ENCODE measurements around the gene ARFGAP3.

The ARFGAP3 gene

DNA sequence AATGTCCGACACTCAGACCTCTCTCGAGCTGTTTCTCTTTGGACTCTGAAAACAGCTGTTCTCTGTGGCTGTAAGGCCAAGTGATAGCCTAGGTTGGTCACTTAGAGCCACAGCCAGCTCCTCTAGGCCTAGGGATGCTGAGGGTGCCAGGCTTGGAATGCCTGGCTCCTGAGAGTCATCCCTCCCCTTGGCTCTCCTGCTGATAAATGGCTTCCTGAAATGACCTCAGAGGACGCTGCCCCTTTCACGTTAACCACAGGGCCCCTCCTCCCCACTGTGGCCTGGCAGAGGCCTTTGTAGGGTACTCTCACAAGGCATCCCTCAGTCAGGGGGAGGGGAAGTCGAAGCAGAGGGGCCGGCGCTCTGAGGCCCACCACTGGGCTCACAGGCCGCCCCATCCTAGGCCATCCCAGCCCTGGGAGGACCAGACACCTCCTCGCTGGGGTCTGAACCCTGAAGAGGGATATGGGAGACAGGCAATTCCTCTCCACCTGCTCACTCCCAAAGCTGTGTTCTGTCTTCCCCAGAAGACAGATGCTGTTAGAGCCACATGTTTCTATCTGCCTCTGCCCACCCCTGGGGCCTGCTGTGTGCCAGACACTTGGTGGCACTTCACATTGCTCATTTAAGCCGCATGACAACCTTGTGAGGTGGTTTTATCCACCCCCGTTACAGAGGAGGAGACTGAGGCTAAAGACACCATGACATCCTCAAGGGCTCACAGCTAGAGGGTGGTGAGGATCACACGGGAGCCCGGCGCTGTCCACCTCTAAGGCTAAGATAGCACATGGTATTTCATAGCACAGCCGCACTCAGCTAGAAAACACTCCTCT is 50.9 kb downstream of the ARFGAP3 start:
- Histone ChIP-seq H3K4me2 (ENCODE audit: low read length) (no peak overlapping the region), H3K79me2 (ENCODE audit: control insufficient read depth, low read length) (no peaks in the 10 kb centered on the region), H3K27ac (ENCODE audit: low read depth, low read length) (no peak overlapping the region), H3K9me2 (replicated peaks; ENCODE audit: control insufficient read depth, low read length) (no peaks in the 10 kb centered on the region), H3K4me1 (ENCODE audit: control insufficient read depth, low read length) (no peaks in the 10 kb centered on the region), H3F3A (ENCODE audit: control insufficient read depth, insufficient read depth) (peaks cover 4% of the 10 kb centered on the region; the same call in 1 of the 2 replicates), H3K27me3 (ENCODE audit: control insufficient read depth, low read length) (no peaks in the 10 kb centered on the region), H3K4me3 (ENCODE audit: low read length) (no peak overlapping the region), H4K20me1 (ENCODE audit: control insufficient read depth, insufficient read depth, low read depth, low read length) (no peaks in the 10 kb centered on the region), H3K36me3 (ENCODE audit: control insufficient read depth, low read length) (no peaks in the 10 kb centered on the region; the same call in 1 of the 2 replicates), H3K9me3 (ENCODE audit: control insufficient read depth, insufficient read depth, low read length) (no peaks in the 10 kb centered on the region)
- TF ChIP-seq, protein P1, sequence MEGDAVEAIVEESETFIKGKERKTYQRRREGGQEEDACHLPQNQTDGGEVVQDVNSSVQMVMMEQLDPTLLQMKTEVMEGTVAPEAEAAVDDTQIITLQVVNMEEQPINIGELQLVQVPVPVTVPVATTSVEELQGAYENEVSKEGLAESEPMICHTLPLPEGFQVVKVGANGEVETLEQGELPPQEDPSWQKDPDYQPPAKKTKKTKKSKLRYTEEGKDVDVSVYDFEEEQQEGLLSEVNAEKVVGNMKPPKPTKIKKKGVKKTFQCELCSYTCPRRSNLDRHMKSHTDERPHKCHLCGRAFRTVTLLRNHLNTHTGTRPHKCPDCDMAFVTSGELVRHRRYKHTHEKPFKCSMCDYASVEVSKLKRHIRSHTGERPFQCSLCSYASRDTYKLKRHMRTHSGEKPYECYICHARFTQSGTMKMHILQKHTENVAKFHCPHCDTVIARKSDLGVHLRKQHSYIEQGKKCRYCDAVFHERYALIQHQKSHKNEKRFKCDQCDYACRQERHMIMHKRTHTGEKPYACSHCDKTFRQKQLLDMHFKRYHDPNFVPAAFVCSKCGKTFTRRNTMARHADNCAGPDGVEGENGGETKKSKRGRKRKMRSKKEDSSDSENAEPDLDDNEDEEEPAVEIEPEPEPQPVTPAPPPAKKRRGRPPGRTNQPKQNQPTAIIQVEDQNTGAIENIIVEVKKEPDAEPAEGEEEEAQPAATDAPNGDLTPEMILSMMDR (IDR thresholded peaks at IDR 0.05; ENCODE audit: low read depth, low read length, poor library complexity, severe bottlenecking), result no peak
- TF ChIP-seq EZH2phosphoT487 (IDR thresholded peaks at IDR 0.05; ENCODE audit: borderline replicate concordance, low read length), result no peak

DNA sequence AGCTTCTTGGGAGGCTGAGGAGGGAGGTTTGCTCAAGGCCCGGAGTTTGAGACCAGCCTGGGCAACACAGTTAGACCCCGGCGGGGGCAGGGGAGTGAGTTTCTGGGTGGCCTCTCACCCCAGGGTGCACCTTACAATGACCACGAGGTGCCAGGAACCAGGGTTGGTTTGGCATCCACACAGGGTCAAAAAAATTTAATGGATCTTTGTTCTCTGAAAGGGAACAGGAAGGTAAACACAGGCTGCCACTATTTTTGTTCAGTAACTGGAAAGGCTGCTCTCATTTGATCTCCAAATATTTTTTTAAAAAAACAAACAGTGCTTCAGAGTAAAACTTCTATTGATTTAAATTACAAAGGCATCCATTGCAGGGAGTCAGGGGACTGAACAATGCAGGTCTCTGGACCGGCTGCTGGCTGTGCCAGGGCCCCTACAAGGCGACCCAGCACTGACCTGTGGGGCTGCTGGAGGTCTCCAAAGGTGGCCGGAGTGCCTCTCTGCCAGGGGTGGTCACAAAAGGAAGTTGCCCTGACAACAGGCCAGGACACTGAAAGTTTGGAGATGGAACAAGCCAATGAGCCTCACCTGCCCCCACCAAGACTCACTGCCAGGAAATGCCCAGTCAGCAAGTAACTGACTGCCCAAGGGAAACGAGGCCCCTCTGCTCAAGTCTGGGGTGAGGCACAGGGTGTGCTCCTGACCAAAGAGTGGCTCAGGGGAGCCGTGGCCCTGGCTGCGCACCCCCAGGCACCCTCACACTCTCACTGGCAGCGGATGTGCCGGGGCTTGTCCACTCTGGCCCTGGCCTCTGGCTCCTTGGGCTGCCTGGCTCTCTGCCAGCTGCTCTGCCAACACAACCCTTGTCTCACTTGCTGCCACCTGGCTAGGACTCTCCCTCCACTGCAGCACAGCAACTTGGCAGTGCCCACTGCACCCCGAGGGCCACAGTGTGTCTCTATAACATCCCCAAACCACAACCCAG is 51.8 kb downstream of the ARFGAP3 start:
- H3K4me2 ChIP-seq (ENCODE audit: low read length), result no peak overlapping the region
- H3K27ac ChIP-seq (ENCODE audit: low read depth, low read length), result no peak overlapping the region
- peaks cover 4% of the 10 kb centered on the region; the same call in 1 of the 2 replicates for H3F3A ChIP-seq (ENCODE audit: control insufficient read depth, insufficient read depth)
- H4K20me1 ChIP-seq (ENCODE audit: control insufficient read depth, insufficient read depth, low read depth, low read length), result no peaks in the 10 kb centered on the region
- H3K9me3 ChIP-seq (ENCODE audit: control insufficient read depth, insufficient read depth, low read length), result no peaks in the 10 kb centered on the region
- no peaks in the 10 kb centered on the region for H3K9me2 ChIP-seq (replicated peaks; ENCODE audit: control insufficient read depth, low read length)
- H3K79me2 ChIP-seq (ENCODE audit: control insufficient read depth, low read length), result no peaks in the 10 kb centered on the region
- H3K4me3 ChIP-seq (ENCODE audit: low read length), result no peak overlapping the region
- H3K27me3 ChIP-seq (ENCODE audit: control insufficient read depth, low read length), result no peaks in the 10 kb centered on the region
- no peak for TF ChIP-seq EZH2phosphoT487 (IDR thresholded peaks at IDR 0.05; ENCODE audit: borderline replicate concordance, low read length)
- TF ChIP-seq, protein P1 (IDR thresholded peaks at IDR 0.05; ENCODE audit: low read depth, low read length, poor library complexity, severe bottlenecking), result no peak
- H3K36me3 ChIP-seq (ENCODE audit: control insufficient read depth, low read length), result no peaks in the 10 kb centered on the region; the same call in 1 of the 2 replicates
- no peaks in the 10 kb centered on the region for H3K4me1 ChIP-seq (ENCODE audit: control insufficient read depth, low read length)

DNA sequence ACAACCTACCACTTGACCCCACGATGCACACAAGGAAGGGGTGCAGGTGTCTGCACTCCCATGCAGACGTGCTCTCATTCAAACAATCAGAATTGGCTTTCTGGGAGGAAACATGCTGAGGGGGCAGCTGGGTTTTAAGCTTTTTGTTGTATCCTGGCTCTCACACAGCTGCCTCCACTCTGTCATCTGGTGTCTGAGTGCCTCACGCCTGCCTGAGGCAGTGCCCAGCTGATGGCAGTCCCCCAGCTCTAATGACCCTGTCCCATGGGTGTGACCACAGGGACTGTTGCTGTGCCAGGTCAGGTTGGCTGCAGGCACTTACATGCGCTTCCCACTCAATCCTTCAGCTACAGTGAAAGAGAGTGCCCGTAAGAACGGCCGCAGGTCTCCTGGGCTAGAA is 53.7 kb downstream of the ARFGAP3 start:
- H3K79me2 ChIP-seq (ENCODE audit: control insufficient read depth, low read length), result no peaks in the 10 kb centered on the region
- no peaks in the 10 kb centered on the region for H4K20me1 ChIP-seq (ENCODE audit: control insufficient read depth, insufficient read depth, low read depth, low read length)
- H3F3A ChIP-seq (ENCODE audit: control insufficient read depth, insufficient read depth), result no peaks in the 10 kb centered on the region
- no peak overlapping the region for H3K27ac ChIP-seq (ENCODE audit: low read depth, low read length)
- H3K9me3 ChIP-seq (ENCODE audit: control insufficient read depth, insufficient read depth, low read length), result no peaks in the 10 kb centered on the region
- no peaks in the 10 kb centered on the region for H3K9me2 ChIP-seq (replicated peaks; ENCODE audit: control insufficient read depth, low read length)
- H3K4me3 ChIP-seq (ENCODE audit: low read length), result no peak overlapping the region
- no peaks in the 10 kb centered on the region for H3K27me3 ChIP-seq (ENCODE audit: control insufficient read depth, low read length)
- H3K36me3 ChIP-seq (ENCODE audit: control insufficient read depth, low read length), result no peaks in the 10 kb centered on the region; the same call in 1 of the 2 replicates
- no peaks in the 10 kb centered on the region for H3K4me1 ChIP-seq (ENCODE audit: control insufficient read depth, low read length)
- no peak overlapping the region for H3K4me2 ChIP-seq (ENCODE audit: low read length)
- TF ChIP-seq EZH2phosphoT487 (IDR thresholded peaks at IDR 0.05; ENCODE audit: borderline replicate concordance, low read length), result no peak
